AG20443 (cell line): ENCODE data around the gene STX11.
"Not testable (repeated sequence)": the region's sequence is repeated elsewhere in the genome, so short reads cannot be mapped to it uniquely, and the experiment has no call there.

Experiments
- DNase-seq: peaks from one replicate; pipeline ENCODE4 v3.0.0; 2012; ENCODE audit warnings: low spot score, mixed read lengths

STX11 gene

DNA sequence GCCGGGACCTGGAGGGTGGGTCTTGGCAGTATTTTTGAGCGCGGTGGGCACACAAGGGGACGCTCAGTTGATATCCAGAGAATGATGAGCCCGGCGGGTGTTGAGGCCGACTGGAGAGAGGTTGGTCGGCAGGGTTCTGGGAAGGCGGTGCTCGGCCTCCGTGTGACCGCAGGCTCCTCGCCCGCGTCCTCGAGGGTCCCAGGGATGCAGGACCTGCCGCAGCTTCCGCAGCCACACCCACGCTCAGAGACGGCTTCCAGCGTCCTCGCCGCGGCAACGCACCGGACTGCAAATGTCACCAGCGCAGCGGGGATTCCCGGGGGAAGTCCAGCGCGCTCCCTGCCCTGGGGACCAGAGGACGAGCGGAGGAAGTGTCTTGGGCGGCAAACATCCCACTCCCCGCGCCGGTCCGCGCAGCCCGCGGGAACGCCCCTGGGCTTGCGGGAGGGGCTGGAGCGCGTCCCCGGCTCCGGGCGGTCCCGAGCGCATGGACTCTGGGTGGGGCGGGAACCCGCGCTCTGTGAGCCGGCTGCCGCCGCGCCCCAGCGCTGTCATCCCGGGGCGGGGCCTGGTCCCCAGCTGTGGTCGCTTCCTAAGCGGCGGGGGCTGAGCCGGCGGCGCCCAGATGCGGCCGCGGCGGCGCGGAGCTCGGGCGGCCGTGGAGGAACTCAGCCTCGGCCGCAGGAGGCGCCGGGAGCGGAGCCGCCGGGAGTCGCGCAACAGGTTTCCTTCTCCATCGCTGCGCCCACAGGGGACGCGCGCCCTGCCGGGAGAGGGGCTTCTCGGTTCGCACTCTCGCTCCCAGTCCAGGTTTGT, at the start of gene STX11:
STX11 (plus strand) TSS at position 624 of the 816 bp plus-strand sequence. CDS start 36,111 bp downstream, outside the sequence.
- DNase-seq, result peak; percentile 89

GRCh38 chr6:144103026-144103563, 47.2 kb upstream of the STX11 start:
- DNase-seq, result no peak

DNA sequence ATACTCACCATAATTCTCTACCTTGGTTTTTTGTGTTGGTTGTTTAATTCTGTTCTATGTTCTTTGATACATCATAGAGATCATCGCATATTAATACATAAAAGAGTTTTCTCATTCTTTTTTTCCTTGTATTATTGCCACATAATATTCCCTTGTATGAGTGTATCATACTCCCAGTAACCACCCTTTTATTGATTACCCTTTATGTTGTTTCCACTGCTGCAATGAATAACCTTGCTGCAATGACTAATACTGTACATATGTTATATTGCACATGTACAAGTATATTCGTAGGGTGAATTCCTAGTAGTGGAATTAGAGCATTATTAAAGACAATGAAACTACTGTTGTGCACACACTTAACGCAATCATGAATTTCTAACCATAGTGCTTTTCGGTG, 45.8 kb upstream of the STX11 start:
- DNase-seq, result no peak

GRCh38 chr6:144104898-144105487, 45.3 kb upstream of the STX11 start:
- DNase-seq, result peak; percentile 69

- DNase-seq, result no peak
Observed at GRCh38 chr6:144106206-144106605, 44.1 kb upstream of the STX11 start.

- no peak for DNase-seq
Observed at GRCh38 chr6:144110210-144110609, 40.1 kb upstream of the STX11 start.

DNA sequence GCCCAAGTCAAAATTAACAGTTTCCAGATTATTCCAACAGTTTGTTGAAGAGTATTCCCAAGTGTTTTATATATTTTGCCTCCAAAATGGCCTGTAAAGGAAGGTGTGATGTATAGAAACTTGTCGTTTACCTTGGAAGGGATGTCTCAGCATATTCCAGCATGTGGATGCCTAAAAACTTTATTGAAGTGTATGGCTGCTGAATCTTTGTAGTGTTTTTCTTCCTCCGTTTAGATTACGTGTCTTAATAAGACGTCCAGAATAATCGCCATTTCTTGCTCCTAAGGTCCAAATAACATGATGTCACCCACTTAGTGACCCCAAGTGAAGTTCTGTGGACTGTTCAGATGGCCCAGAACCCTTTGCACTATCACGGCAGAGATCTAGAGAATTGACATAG, 37.0 kb upstream of the STX11 start:
- DNase-seq, result no peak

- DNase-seq, result no peak
Observed at GRCh38 chr6:144115219-144115618, 35.1 kb upstream of the STX11 start.

- no peak for DNase-seq
Observed at GRCh38 chr6:144119376-144119775, 30.9 kb upstream of the STX11 start.

DNA sequence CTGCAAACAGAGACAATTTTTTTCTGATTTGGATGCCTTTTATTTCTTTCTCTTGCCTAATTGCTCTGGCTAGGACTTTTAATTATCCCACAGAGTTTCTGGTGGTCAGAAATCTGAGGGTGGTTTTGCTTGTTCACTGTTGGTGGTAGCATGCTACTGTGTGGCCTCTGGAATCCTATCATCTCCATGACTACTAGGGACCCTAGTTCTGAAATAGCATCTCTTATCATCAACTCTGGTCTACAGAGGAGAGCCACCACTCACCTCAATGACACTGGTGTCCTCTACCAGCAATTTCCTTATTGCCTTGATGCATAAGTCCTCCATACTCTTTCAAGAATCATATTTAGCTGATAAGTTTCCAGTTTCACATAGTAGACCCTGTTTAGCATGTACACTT, 27.5 kb upstream of the STX11 start:
- no peak for DNase-seq

DNA sequence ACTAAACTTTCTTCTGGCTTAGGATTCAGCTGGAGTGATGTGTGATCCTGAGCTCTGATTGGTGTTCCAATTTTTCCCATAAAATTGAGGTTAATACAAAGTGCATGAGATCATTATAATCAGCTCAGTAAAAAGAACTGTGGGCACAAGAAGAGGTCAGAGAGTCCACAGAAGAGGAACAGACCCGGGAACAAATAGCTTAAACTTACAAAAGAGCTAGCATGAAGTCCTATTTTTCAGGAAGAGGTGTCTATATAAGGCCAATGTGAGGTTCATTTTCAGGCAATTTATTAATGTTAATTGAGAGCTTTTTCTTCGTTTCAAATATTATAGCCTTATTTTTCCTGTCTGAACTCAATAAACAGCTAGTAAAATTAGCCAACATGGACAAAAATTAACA, 26.9 kb upstream of the STX11 start:
- no peak for DNase-seq

DNA sequence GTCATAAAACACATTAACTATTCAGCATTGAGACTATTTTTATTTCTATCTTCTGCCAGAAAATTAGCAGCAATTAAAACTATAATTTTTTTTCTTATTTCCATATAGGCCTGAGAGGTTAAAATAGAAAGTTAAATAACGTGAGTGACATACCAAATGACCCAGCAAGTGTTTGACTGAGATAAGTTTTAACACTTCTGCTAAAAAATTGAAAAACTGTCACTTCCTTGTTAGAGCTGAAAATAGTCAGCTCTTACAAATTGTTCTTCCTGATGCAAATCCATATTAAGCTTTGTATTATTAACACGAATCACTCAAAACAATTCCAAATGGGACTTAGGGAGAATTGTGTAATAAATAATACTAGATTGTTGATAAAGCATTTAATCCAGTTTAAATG, 26.5 kb upstream of the STX11 start:
- DNase-seq, result no peak

GRCh38 chr6:144127097-144127496, 23.2 kb upstream of the STX11 start:
- no peak for DNase-seq

DNA sequence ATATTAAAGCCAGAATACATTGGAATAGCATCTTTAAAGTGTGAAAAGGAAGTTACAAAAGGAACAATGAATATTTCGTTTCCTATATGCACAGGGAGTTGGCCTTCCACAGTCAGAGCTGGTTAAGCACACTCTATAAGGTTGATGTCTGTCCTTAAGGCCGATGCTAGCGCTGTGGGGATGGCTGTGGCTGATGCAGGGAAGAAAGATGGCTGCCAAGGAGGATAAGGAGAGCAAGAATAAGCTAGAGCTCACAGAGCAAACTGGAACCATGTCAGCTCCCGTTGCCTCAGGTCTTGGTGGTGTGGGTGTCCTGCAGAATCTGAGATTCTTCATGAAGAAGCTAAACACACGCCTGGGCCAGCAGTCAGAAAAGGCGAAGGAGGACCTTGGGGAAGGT, 20.8 kb upstream of the STX11 start:
- no peak for DNase-seq

GRCh38 chr6:144131248-144131709, 19.0 kb upstream of the STX11 start:
- DNase-seq, result peak; percentile 38

- not testable (repeated sequence) for DNase-seq
Observed at GRCh38 chr6:144132167-144132690, 18.1 kb upstream of the STX11 start.

DNA sequence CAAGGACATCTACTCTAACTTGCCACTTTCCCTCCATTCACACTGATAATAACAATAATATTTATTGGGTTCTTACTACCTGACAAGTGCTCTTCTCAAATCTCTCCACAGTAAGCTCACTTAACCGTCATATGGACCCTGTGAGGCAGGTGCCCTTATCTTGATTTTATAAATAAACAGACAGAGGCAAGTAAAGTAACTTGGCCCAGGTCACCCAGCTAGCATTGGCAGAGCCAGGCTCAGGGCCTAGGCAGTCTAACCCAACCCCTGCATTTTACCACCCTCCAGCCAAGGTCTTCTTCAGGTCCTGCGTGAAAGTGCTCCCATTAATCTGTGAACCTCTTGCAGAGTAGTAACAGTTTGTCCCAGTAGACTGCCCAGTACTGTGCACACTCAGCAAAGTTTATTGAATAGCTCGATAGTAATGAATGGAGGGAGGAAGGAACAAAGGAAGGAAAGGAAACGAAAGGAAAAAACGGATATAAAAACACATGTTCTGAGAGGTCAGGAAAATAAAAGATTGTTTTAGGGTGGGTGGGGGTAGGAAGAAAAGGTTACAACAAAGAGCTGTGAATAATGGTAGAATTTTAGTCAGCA, 17.0 kb upstream of the STX11 start:
- DNase-seq, result no peak

GRCh38 chr6:144134176-144134575, 16.1 kb upstream of the STX11 start:
- DNase-seq, result peak; percentile 32

DNA sequence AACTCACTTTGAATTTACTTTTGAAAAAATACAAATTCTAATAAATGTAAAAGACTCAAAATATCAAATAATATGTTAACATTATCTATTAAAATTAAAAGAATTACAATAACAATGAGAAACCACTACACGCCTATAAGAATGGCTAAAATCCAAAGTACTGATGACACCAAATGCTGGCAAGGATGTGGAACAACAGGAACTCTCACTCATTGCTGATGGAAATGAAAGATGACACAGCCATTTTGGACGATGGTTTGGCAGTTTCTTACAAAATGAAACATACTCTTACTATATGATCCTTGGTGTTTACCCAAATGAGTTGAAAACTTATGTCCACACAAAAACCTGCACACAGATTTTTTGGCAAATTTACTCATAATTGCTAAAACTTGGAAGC, 15.6 kb upstream of the STX11 start:
- no peak for DNase-seq

GRCh38 chr6:144138542-144138941, 11.8 kb upstream of the STX11 start:
- DNase-seq, result no peak

DNA sequence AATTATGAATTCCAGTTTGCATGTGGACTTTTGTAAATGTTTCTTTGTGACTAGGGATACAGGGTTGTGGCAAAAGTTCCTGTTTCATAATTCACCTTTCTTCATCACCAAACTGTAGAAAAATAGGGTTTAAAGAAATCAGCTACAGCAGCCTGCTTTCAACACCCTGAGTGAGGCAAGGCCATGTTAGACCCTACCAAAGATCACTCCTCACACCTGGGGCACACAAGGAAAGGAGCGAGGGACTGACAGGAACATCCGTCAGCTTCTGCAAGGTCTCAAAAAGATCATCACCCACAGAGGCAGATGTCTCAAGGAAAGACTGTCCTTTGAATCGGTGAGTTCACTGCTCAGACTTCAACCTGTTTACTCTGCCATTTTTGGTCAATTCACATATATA, 10.5 kb upstream of the STX11 start:
- no peak for DNase-seq

DNA sequence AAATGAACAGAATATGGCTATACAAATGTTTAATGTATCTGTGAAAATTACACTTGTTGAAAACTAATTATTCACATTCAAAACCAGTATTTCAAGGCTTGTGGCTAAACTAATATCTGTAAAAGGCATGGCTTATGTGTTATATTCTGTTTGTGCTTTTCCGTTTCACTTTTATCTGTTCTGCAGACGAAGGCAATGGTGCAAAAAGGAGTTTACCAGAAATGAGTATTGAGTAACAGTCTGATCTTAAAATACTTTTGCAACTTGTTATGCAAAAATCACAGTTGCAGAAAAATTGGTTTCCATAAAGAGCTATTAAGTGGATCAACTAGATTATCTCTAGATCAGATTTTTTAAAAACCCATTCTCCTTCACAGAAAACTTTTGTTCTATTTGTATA, 9.4 kb upstream of the STX11 start:
- no peak for DNase-seq

DNA sequence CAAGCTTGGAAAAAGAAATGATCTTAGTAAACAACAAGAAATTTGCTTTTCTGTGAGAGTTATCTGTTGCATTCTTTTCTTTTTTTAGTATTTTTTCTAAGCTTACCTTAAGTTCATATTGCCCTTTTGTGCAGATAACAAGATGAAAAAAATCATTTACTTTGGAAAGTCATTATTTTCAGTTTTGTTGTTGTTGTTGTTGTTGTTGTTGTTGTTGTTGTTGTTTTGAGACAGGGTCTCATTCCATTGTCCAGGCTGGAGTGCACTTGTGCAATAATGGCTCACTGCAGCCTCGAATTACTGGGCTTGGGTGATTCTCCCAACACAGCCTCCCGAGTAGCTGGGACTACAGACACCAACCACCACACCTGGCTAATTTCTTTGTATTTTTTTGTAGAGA, 8.8 kb upstream of the STX11 start:
- no peak for DNase-seq
